Glomerular visceral epithelial cell (primary cell): Measurements from ENCODE around the gene ARHGAP33.
"Not testable (repeated sequence)": the region's sequence is repeated elsewhere in the genome, so short reads cannot be mapped to it uniquely, and the experiment has no call there.

ENCODE experiments used
- DNase-seq: peaks from one replicate; pipeline ENCODE4 v3.0.0-alpha.2; 2016; ENCODE audit errors: extremely low spot score

ARHGAP33 gene

GRCh38 chr19:35793381-35794165 is 18.2 kb downstream of the ARHGAP33 start:
- no peak for DNase-seq

- DNase-seq: not testable (repeated sequence)
Measured at GRCh38 chr19:35795564-35795963, 20.2 kb downstream of the ARHGAP33 start.

GRCh38 chr19:35796645-35797542 is 21.5 kb downstream of the ARHGAP33 start:
- no peak for DNase-seq

- DNase-seq: no peak
Measured at GRCh38 chr19:35797663-35798062, 22.3 kb downstream of the ARHGAP33 start.

GRCh38 chr19:35801828-35802227 is 26.5 kb downstream of the ARHGAP33 start:
- no peak for DNase-seq

GRCh38 chr19:35805526-35806102 is 30.2 kb downstream of the ARHGAP33 start:
- no peak for DNase-seq

- no peak for DNase-seq
Measured at GRCh38 chr19:35806597-35806996, 31.2 kb downstream of the ARHGAP33 start.

GRCh38 chr19:35807633-35808032 is 32.3 kb downstream of the ARHGAP33 start:
- DNase-seq: no peak

- no peak for DNase-seq
Measured at GRCh38 chr19:35811317-35812219, 36.2 kb downstream of the ARHGAP33 start.

- DNase-seq: no peak
Measured at GRCh38 chr19:35812220-35813042, 37.1 kb downstream of the ARHGAP33 start, which contains the start of gene PRODH2. Gene PRODH2 (minus strand): TSS chr19:35812845. CDS start chr19:35812805, 40 bp downstream.

- no peak for DNase-seq
Measured at GRCh38 chr19:35813043-35813890, 37.9 kb downstream of the ARHGAP33 start.

GRCh38 chr19:35816262-35816661 is 40.9 kb downstream of the ARHGAP33 start:
- DNase-seq: no peak

GRCh38 chr19:35816846-35817245 is 41.5 kb downstream of the ARHGAP33 start:
- no peak for DNase-seq

- DNase-seq: no peak
Measured at GRCh38 chr19:35818445-35818844, 43.1 kb downstream of the ARHGAP33 start.

- DNase-seq: no peak
Measured at GRCh38 chr19:35822579-35822978, 47.2 kb downstream of the ARHGAP33 start.

GRCh38 chr19:35824150-35824549 is 48.8 kb downstream of the ARHGAP33 start:
- no peak for DNase-seq

GRCh38 chr19:35828692-35829301 is 53.4 kb downstream of the ARHGAP33 start:
- peak; percentile 58 for DNase-seq

GRCh38 chr19:35830986-35831385 is 55.6 kb downstream of the ARHGAP33 start:
- DNase-seq: no peak

GRCh38 chr19:35832054-35832453 is 56.7 kb downstream of the ARHGAP33 start:
- no peak for DNase-seq
